ENCODE measurements around the gene GAS2L1.
A peak's percentile ranks its signal among the peaks of the same experiment; 100 is the strongest.

The GAS2L1 gene

DNA sequence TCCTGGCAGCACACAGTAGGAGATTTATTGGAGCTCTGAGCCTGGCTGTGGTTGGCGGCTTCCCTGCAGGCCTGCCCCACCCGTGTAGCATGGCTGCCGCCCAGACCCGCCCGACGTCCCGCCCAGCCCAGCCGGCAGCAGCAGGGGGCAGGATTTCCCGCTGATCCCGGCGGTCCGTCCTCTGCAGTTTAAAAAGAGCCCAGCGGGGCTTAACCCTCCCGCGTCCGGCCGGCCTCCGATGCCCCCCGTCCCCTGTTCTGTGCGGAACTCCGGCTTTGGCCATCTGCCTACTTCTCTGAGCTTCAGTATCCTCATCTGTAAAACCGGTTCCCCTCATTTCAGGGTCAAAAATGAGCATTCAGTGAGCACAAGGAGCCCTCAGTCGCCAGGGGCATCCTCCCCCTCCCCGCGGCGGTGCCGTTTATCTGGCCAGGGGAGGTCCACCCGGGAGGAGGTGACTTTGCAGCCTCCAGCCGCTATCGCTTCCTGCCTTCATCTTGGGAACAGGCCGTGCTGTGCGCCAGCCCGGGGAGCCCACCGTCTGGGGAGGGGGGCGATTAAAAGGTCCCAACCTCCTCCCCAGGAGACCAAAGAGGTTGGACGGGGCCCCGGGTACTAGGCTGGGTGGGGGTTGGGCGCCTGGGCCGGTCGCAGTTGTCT, at the start of gene GAS2L1:
Gene GAS2L1, plus strand, starts transcription at position 476 of the 660 bp plus-strand sequence. CDS start 1,456 bp downstream, outside the sequence.
- CTCF ChIA-PET: interaction anchor here (0.6 kb wide), 1 partner anchor 44 kb away, joined by 3 read pairs; no protein-coding TSS in a partner anchor
- peak within 1 kb of the TSS; percentile 94 for H3K27ac ChIP-seq

DNA sequence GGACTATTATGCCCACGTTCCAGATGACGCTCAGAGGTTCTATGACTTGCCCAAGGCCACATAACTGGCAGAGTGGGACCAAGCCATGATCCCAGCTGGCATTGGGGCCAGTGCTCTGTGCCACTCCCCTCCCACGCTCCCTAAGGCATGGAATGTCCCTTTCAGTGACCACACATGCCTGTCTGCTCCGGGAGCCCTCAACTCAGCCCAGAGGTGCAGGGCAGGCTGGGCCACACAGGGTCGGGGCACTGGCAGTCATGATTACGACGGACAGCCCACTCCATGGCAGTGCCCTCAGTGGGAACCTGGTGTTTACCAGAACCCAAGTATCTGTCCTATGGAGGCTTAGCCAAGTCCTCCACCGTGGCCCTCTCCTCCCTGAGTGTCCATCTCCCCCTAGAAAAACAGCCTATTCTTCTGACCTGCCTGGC, 48.7 kb upstream of the GAS2L1 start:
- TF ChIP-seq, protein P1, sequence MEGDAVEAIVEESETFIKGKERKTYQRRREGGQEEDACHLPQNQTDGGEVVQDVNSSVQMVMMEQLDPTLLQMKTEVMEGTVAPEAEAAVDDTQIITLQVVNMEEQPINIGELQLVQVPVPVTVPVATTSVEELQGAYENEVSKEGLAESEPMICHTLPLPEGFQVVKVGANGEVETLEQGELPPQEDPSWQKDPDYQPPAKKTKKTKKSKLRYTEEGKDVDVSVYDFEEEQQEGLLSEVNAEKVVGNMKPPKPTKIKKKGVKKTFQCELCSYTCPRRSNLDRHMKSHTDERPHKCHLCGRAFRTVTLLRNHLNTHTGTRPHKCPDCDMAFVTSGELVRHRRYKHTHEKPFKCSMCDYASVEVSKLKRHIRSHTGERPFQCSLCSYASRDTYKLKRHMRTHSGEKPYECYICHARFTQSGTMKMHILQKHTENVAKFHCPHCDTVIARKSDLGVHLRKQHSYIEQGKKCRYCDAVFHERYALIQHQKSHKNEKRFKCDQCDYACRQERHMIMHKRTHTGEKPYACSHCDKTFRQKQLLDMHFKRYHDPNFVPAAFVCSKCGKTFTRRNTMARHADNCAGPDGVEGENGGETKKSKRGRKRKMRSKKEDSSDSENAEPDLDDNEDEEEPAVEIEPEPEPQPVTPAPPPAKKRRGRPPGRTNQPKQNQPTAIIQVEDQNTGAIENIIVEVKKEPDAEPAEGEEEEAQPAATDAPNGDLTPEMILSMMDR (conservative IDR thresholded peaks at IDR 0.05; ENCODE audit: low read depth): no peak
- POLR2A ChIA-PET (ENCODE audit: low non-redundant PET): no interaction called here
- CTCF ChIA-PET: interaction anchor here (0.5 to 1.2 kb wide), 2 partner anchors 12 to 239 kb away, joined by 4 to 5 read pairs; no protein-coding TSS in a partner anchor
- no peak for DNase-seq (ENCODE audit: low spot score)
- H3K27ac ChIP-seq: no peak overlapping the region

More for the DNA sequence above, at the start of gene GAS2L1:
- POLR2A ChIA-PET (ENCODE audit: low non-redundant PET): no interaction called here
- TF ChIP-seq, protein P1 (conservative IDR thresholded peaks at IDR 0.05; ENCODE audit: low read depth): peak; percentile 66
- peak; percentile 69 for DNase-seq (ENCODE audit: low spot score)

DNA sequence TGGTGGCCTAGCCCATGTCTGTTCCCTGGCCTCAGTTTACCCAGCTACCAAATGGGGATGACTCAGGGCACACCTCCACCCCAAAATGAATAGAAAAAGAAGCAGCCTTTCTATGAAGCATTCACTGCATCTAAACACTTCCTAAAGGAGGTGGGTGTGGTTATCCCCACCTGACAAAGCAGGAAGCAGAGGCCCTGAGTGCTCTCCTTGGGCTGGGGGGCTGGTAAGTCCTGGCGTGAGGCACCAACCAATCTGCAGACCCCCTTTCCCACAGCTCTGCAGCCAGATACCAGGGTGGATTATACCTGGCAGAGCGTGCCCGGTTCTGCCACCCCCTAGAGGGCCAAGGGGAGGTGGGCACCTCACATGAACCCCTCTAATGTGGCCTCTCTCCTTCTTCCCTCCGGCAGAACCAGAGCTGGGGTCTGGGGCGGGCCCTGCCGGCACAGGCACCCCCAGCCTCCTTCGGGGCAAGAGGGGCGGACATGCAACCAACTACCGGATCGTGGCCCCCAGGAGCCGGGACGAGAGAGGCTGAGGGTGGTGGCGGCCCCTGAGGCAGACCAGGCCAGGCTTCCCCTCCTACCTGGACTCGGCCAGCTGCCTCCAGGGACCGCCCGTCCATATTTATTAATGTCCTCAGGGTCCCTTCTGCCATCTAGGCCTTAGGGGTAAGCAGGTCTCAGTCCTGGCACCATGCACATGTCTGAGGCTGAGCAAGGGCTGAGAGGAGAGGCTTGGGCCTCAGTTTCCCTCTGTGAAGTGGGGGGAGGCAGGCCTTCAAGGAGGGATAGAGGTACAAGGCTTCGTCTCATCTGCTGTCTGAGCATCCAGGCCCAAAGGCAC, 47.8 kb upstream of the GAS2L1 start:
- TF ChIP-seq, protein P1 (conservative IDR thresholded peaks at IDR 0.05; ENCODE audit: low read depth): no peak
- CTCF ChIA-PET: interaction anchor here (0.5 kb wide), 1 partner anchor 238 kb away, joined by 4 read pairs; no protein-coding TSS in a partner anchor
- no peak for DNase-seq (ENCODE audit: low spot score)
- no peak overlapping the region for H3K27ac ChIP-seq
- POLR2A ChIA-PET (ENCODE audit: low non-redundant PET): no interaction called here

DNA sequence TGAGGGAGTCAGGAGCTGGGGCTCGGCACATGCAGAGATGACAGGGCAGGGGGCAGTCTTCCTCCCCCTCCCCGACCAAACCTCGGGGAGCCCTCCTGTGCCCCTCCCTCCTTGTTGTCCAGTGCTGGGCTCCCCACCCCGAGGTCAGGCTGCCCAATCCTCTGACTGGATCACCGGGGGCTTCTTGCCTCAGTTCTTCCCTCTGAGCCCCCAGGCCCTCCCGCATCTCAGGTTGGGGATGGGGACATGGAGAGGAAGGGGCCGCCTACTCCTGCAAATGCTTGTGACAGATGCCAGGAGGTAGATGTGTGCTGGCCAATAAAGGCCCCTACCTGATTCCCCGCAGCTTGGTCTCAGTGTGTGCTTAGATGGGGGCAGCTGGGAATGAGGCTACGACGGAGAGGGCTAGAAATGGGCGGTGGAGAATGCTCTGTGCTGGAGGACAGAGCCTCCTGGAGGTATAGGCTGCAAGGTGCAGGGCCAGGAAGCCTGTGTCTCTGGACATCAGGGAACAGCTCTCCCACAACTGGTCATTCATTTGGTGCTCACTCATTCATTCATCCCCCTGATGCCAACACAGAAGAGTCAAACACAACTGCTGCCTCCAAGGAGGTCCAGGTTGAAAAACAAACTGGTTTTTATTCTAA, 47.1 kb upstream of the GAS2L1 start:
- ChIA-PET CTCF (no interaction called here), POLR2A (ENCODE audit: low non-redundant PET) (no interaction called here)
- DNase-seq (ENCODE audit: low spot score): no peak
- TF ChIP-seq, protein P1 (conservative IDR thresholded peaks at IDR 0.05; ENCODE audit: low read depth): no peak
- 0 out of 2 replicates have a peak overlapping the region, but pooled peaks have one; percentile 57 for H3K27ac ChIP-seq

- peak overlapping the region; percentile 57 for H3K27ac ChIP-seq
- POLR2A ChIA-PET (ENCODE audit: low non-redundant PET): no interaction called here
- TF ChIP-seq, protein P1 (conservative IDR thresholded peaks at IDR 0.05; ENCODE audit: low read depth): no peak
- DNase-seq (ENCODE audit: low spot score): no peak
- CTCF ChIA-PET: interaction anchor here (1.0 kb wide), 1 partner anchor 15 kb away, joined by 4 read pairs; no protein-coding TSS in a partner anchor
These were observed 46.4 kb upstream of the GAS2L1 start for GRCh38 chr22:29260031-29260560.
